ENCODE measurements around the gene RNLS. TPM values are rescaled to one million over a fixed set of nuclear protein-coding genes. Genes with fewer than 3 reads are reported as not detected.

RNLS gene
- total RNA-seq, 3 donors from 2014 or later (not counting 1 experiment from before 2014, with no cell fraction given), result 4.0 to 6.8 (median 4.4) TPM

GRCh38 chr10:88256013-88256680 is 327.0 kb downstream of the RNLS start:
- no peak for ATAC-seq
- Mint-ChIP-seq H3K27me3 (ENCODE audit: low read depth in 2 of 2) (peaks cover 5 to 13% of the 10 kb centered on the region in 2 donors), H3K4me3 (no peak overlapping the region), H3K4me1 (no peaks in the 10 kb centered on the region), H3K36me3 (no peaks in the 10 kb centered on the region), H3K9me3 (no peaks in the 10 kb centered on the region), H3K27ac (no peak overlapping the region)
- TF ChIP-seq CTCF (IDR thresholded peaks at IDR 0.05), result no peak
- Histone ChIP-seq H3K27ac (ENCODE audit: low read length) (no peak overlapping the region), H3K36me3 (ENCODE audit: control insufficient read depth, insufficient read depth, low read length) (no peaks in the 10 kb centered on the region), H3K9me3 (ENCODE audit: control insufficient read depth, insufficient read depth, low read length) (no peaks in the 10 kb centered on the region), H3K4me3 (ENCODE audit: low read length) (no peak overlapping the region), H3K27me3 (ENCODE audit: control insufficient read depth, insufficient read depth, low read length) (no peaks in the 10 kb centered on the region), H3K4me1 (ENCODE audit: control insufficient read depth, insufficient read depth, low read length) (no peaks in the 10 kb centered on the region)
- no peak for DNase-seq
- intact Hi-C loops (cut with micrococcal nuclease), result no loop called here
- WGBS (ENCODE audit: insufficient coverage), result 96% methylated on average over 20 of the region's 20 CpGs

- H3K9me3 ChIP-seq (ENCODE audit: control insufficient read depth, insufficient read depth, low read length), result no peaks in the 10 kb centered on the region
- no peaks in the 10 kb centered on the region for H3K36me3 ChIP-seq (ENCODE audit: control insufficient read depth, insufficient read depth, low read length)
- DNase-seq, result no peak
- H3K4me3 ChIP-seq (ENCODE audit: low read length), result no peak overlapping the region
- Mint-ChIP-seq H3K4me1 (no peaks in the 10 kb centered on the region), H3K9me3 (no peaks in the 10 kb centered on the region), H3K27ac (no peak overlapping the region), H3K36me3 (no peaks in the 10 kb centered on the region), H3K27me3 (ENCODE audit: low read depth in 2 of 2) (peaks cover 3 to 13% of the 10 kb centered on the region in 2 donors), H3K4me3 (no peak overlapping the region)
- ATAC-seq, result no peak
- intact Hi-C loops (cut with micrococcal nuclease), result no loop called here
- 64% methylated on average over 1 of the region's 1 CpG for WGBS (ENCODE audit: insufficient coverage)
- TF ChIP-seq CTCF (IDR thresholded peaks at IDR 0.05), result no peak
- no peaks in the 10 kb centered on the region for H3K4me1 ChIP-seq (ENCODE audit: control insufficient read depth, insufficient read depth, low read length)
- H3K27ac ChIP-seq (ENCODE audit: low read length), result no peak overlapping the region
- no peaks in the 10 kb centered on the region for H3K27me3 ChIP-seq (ENCODE audit: control insufficient read depth, insufficient read depth, low read length)
Measured at GRCh38 chr10:88254091-88254490, 329.0 kb downstream of the RNLS start.

GRCh38 chr10:88253622-88254021 is 329.5 kb downstream of the RNLS start:
- DNase-seq (no peak), ATAC-seq (no peak)
- Mint-ChIP-seq H3K27ac (no peak overlapping the region), H3K9me3 (no peaks in the 10 kb centered on the region), H3K4me1 (no peaks in the 10 kb centered on the region), H3K4me3 (no peak overlapping the region), H3K36me3 (no peaks in the 10 kb centered on the region), H3K27me3 (ENCODE audit: low read depth in 2 of 2) (peaks cover 3 to 13% of the 10 kb centered on the region in 2 donors)
- Histone ChIP-seq H3K4me3 (ENCODE audit: low read length) (no peak overlapping the region), H3K9me3 (ENCODE audit: control insufficient read depth, insufficient read depth, low read length) (no peaks in the 10 kb centered on the region), H3K4me1 (ENCODE audit: control insufficient read depth, insufficient read depth, low read length) (no peaks in the 10 kb centered on the region), H3K27ac (ENCODE audit: low read length) (no peak overlapping the region), H3K36me3 (ENCODE audit: control insufficient read depth, insufficient read depth, low read length) (no peaks in the 10 kb centered on the region), H3K27me3 (ENCODE audit: control insufficient read depth, insufficient read depth, low read length) (no peaks in the 10 kb centered on the region)
- 83% methylated on average over 1 of the region's 2 CpGs for WGBS (ENCODE audit: insufficient coverage)
- intact Hi-C loops (cut with micrococcal nuclease), result no loop called here
- TF ChIP-seq CTCF (IDR thresholded peaks at IDR 0.05), result no peak

- DNase-seq (no peak), ATAC-seq (no peak)
- Mint-ChIP-seq H3K27me3 (ENCODE audit: low read depth in 2 of 2) (peaks cover 3 to 13% of the 10 kb centered on the region in 2 donors), H3K27ac (no peak overlapping the region), H3K4me3 (no peak overlapping the region), H3K9me3 (no peaks in the 10 kb centered on the region), H3K4me1 (no peaks in the 10 kb centered on the region), H3K36me3 (no peaks in the 10 kb centered on the region)
- intact Hi-C loops (cut with micrococcal nuclease), result no loop called here
- H3K4me1 ChIP-seq (ENCODE audit: control insufficient read depth, insufficient read depth, low read length), result no peaks in the 10 kb centered on the region
- 93% methylated on average over 3 of the region's 3 CpGs for WGBS (ENCODE audit: insufficient coverage)
- no peaks in the 10 kb centered on the region for H3K27me3 ChIP-seq (ENCODE audit: control insufficient read depth, insufficient read depth, low read length)
- TF ChIP-seq CTCF (IDR thresholded peaks at IDR 0.05), result no peak
- no peak overlapping the region for H3K27ac ChIP-seq (ENCODE audit: low read length)
- no peak overlapping the region for H3K4me3 ChIP-seq (ENCODE audit: low read length)
- no peaks in the 10 kb centered on the region for H3K36me3 ChIP-seq (ENCODE audit: control insufficient read depth, insufficient read depth, low read length)
- no peaks in the 10 kb centered on the region for H3K9me3 ChIP-seq (ENCODE audit: control insufficient read depth, insufficient read depth, low read length)
Measured at GRCh38 chr10:88253128-88253527, 330.0 kb downstream of the RNLS start.
